Activated CD4-positive, alpha-beta T cell treated with anti-CD3 and anti-CD28 coated beads, Interleukin-2, Interleukin-6, amounts not matched to agents 100 ng/mL and 50 ng/mL, durations not matched to agents 16 hours and 8 hours (primary cell): ENCODE measurements around the gene TSEN2.

Experiments used
- DNase-seq: peaks from one replicate; pipeline ENCODE4 v3.0.0-alpha.2; 2020

Gene TSEN2

DNA sequence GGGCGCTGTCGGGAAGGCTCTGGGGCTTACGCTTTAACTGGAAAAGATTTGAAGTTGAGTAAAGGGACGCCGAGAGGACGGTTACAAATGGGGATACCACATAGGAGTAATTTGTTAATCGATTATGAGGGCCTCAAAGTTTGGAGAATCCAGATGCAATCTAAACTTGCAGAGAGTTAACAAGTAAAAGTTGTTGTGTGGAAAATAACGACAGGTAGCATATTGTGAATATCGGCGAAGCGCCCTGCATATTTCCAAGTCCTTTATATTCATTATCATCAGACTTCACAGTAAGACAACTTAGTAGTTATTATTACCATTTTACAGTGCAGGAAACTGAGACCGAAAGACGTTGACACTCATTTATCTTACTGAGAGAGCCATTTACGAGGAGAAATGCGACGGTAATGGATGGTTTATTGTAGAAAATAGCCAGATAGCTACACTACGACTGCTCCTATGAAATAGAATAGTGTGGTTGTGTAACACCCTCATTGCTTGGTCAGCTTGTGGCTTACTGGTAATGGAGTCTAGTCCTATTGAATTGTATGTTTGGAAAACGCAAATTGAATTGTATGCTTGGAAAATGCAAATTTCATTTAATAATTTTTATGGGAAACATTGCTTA is 73.3 kb downstream of the TSEN2 start:
- no peak for DNase-seq

DNA sequence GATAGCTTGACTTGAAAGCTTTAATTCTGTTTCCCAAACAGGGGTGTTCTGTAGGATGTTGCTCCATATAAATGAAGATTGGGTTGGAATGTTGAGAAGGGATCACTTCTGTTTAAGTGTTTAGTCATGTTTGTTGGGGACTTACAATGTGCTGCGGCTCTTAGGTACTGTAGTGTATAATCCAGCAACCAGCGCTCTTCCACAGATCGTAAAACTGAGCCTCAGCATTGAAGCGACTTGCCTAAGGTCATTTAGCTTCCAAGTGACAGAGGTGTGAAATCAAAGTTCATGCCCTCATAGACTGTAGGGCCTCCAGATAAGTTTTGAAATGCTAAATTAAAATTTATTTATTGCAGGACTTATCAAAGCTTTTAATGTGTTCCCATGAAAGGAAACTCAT is 74.4 kb downstream of the TSEN2 start:
- DNase-seq: no peak

DNA sequence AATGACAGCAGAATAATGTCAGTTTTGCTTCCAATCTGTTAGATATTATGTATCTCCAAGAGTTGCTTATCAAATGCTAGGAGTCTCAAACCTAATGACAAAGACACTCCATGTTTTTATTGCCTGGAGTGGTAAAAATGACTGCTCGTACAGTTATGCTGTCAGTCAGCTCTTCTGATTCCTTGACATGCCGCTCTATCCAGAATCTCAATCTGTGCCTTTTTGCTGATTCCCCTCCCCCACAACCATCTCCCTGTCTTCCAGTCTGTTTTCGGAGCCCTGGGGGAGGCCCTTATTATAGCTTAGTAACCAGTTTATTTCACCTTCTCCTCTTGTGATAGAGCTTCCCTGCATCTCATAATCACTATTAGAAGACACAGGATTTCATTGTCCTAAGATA is 75.2 kb downstream of the TSEN2 start:
- DNase-seq: no peak

DNA sequence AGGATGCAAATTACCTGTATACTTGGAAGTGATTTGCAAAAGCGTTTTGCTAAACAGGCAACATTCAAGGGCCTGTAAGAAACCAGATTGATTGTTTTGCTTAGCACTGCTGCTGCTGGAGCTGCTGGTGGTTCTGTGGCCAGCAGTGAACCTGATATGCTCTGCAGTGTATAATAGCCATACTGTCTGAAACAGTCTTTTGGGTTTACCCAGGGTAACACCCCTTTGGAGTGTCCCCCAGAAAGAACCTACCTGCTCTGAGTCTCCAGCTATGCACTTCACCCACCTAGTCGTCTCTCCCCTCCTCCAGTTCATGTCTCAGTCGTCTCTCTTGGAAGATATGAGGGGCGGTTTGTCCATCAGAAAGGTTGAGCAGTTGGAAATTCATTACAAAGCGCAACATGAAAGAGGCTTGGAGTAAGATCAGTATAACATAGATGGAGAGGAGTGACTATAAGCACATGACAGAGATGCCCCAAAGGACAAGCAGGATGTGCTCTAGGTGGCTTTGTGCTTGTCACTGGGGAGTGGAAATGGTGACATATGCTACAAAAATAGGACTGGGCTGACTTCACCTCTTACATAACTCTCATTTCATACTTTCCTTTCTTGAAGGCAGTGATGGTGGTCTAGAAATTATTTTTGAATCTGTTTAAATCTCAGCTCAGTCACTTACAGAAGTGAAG is 76.4 kb downstream of the TSEN2 start:
- peak; percentile 26 for DNase-seq

DNA sequence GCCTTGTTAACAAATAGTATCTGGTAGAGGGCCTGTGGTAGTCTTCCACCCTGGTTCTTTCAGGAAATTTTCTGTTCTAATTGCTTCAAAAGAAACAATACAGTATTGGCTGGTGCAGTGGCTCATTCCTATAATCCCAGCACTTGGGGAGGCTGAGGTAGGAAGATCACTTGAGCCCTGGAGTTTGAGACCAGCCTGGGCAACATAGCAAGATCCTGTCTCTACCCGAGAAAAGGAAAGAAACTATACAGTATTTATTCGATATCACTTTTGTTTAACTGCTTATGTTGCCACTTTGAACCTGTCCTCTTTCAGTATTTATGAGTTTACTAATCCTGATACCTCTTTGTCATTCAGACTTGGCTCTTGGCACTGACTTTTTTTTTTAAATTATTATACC is 77.1 kb downstream of the TSEN2 start:
- no peak for DNase-seq

DNA sequence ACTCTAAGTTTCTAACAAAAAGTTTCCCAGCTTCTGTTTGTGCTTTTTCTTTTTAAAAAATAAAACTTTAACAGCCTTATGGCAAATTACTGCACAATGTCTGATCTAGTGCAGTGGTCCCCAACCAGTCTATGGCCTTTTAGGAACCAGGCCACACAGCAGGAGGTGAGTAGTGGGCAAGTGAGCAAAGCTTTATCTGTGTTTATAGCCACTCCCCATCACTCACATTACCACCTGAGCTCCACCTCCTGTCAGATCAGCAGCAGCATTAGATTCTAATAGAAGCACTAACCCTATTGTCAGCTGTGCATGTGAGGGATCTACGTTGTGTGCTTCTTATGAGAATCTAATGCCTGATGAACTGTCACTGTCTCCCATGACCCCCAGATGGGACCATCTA is 78.2 kb downstream of the TSEN2 start:
- DNase-seq: no peak

DNA sequence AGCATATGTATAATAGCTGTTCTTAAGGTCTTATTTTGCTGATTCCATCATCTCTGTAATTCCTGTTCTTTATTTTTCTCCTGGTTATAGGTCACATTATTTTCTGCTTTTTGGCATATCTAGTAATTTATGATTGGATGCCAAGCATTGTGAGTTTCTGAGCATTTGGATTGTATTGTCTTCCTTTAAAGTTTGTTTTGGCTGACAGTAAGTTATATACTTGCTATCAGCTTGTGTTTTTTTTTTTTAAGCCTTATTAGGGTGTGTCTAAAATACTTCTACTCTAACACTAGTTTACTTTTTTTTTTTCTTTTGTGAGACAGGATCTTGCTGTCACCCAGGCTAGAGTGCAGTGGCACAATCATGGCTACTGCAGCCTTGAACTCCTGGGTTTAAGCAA is 82.7 kb downstream of the TSEN2 start:
- DNase-seq: no peak

DNA sequence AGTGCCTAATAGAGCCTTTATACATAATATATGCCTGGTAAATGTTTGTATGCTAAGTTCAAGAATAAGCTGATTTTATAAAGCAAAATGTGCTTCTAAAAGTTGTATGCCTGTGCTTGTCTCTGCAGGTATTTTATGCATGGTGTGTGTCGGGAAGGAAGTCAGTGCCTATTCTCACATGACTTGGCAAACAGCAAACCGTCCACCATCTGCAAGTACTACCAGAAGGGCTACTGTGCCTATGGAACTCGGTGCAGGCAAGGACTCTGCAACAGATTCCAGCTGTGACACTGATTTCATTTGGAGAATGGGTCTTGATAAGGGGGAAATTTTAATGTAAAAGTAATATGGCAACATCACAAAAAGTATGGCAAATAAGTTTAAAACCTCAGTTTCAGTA is 84.5 kb downstream of the TSEN2 start:
- no peak for DNase-seq

DNA sequence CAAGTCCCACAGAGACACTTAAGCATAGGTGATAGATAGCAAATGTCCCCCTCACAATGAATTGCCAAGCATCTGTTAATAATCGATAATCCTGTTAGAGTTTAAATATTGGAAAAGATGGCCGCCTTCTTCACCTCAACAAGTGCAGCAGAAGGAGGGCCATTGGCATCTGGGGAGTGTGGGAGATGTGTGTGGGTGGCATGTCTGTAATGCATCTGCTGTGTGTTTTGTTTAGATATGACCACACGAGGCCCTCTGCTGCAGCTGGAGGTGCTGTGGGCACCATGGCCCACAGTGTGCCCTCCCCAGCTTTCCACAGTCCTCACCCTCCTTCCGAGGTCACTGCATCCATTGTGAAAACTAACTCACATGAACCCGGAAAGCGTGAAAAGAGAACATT is 85.6 kb downstream of the TSEN2 start:
- no peak for DNase-seq

DNA sequence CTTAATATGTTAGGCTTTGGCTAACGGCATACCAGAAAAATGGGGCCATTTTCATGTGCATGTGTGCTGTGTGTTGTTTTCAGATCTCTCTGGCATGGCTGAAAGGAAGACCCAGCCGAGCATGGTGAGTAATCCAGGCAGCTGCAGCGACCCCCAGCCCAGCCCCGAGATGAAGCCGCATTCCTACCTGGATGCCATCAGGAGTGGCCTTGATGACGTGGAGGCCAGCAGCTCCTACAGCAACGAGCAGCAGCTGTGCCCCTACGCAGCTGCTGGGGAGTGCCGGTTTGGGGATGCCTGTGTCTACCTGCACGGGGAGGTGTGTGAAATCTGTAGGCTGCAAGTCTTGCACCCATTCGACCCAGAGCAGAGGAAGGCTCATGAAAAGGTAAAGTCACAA is 87.7 kb downstream of the TSEN2 start:
- no peak for DNase-seq

DNA sequence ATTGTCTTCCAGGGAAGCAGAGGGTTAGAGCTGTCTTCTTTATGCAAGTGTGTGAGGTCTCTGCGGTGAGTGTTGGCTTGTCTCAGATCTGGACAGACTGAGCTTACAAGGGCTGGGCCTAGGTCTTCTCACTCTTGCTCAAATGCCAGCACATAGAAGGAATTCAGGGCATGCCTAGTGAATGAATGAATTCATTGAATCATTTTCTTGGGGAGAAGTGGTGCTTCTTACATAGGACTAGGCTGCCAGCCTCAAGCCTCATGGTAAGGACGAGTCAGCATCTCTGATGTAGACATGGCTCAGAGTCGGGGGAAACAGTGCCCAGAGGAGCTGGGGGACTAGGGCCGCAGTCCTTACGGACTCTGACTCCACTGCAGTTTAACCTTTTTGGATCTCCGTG is 89.9 kb downstream of the TSEN2 start:
- no peak for DNase-seq

DNA sequence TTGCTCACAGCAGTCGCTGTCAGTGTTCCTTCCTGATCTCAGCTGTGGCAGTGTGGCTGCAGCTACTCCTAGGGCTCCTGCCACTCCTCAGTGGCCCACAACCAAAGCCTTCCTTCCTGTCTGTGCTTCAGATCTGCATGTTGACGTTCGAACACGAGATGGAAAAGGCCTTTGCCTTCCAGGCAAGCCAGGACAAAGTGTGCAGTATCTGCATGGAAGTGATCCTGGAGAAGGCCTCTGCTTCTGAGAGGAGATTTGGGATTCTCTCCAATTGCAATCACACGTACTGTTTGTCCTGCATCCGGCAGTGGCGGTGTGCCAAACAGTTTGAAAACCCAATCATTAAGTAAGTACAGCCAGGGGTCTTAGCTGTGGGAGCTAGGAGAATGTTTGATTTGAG is 90.4 kb downstream of the TSEN2 start:
- no peak for DNase-seq

DNA sequence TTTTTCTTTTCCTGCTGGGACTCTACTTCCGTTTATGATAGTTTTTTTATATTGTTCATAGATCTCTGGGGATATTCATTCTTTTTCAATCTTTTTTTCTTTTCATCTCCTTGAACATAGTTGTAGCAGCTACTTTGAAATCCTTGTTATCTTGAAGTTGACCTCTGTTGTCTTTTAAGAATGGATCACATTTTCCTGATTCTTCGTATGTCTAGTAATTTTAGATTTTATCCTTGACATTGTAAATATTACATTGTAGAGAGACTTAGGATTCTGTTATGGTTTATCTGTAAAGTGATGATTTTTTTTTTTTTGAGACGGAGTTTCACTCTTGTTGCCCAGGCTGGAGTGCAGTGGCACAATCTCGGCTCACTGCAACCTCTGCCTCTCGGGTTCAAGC is 93.1 kb downstream of the TSEN2 start:
- no peak for DNase-seq

DNA sequence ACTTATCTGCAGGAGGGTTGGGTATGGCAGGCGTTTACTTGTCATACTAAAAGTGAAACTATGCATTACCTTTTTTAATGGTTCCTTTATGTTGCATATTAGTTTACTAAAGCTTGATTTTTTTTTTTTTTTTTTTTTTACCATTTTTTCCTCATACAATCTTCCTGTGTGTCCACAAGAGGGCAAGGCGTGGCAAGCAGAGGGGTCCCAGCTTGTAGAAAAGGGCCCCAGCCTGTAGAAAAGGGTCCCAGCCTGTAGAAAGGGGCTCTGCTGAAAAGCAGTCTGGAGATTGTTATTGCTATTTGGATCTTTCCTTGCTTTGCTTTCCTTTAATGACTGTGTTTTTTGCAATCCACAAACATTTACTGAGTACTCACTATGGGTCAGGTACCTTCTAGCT is 94.5 kb downstream of the TSEN2 start:
- no peak for DNase-seq

DNA sequence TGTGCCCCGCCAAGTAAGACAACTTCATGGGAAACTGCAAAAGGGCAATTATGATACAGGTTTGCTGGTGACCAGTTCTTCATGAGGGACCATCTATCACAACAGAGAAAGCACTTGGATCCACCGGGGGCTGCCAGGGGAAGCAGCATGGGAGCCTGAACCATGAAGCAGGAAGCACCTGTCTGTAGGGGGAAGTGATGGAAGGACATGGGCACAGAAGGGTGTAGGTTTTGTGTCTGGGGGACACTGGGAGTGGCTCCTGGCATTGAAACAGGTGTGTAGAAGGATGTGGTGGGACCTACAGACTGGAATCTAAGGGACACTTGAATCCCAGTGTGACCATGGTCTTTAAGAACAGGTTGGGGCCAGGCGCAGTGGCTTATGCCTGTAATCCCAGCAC is 95.2 kb downstream of the TSEN2 start:
- DNase-seq: no peak

DNA sequence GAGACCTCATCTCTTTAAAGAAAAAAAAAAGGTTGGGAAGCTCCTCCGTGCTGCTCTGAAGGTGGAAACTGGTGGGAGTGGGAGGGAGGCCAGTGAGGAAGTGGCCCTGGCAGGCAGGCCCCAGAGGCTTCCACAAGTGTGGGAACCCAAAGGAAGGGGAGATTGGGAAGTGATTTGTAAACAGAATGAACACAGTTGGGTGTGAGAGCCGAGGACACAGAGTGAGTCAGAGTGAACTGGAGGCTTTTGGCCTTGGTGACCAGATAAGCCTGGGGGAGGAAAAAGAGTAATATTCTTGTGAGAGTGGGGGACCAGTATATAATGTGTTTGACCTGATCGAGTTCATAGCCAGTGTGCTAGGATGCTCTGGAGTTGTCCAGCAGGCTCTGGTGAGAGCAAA is 95.6 kb downstream of the TSEN2 start:
- DNase-seq: no peak

DNA sequence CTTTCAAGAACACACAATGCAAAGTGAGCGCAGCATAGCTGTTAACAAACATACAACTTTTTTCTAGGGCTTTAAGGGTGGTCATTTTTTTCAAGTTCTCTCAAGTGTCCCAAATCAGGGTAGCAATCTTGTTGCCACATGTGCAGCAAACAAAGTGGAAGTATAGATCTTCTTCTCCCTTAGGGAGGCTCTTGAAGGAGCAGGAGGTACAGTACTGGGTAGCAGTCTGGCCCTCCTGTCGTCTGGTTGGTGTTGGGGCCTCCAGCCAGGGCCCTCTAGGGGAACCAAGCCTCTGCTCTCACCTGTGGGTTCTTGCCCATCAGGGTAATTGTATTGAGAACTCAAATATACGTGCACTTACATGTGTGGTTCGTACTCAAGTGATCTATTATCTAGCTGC is 98.5 kb downstream of the TSEN2 start:
- no peak for DNase-seq
